HPDE6-E6E7 (cell line): Measurements from ENCODE around the gene VPS41.
A peak's percentile ranks its signal among the peaks of the same experiment; 100 is the strongest.

Experiments used
- DNase-seq: peaks from one replicate; pipeline ENCODE4 v3.0.0; 2011; ENCODE audit warnings: missing footprints; ENCODE audit errors: extremely low spot score

The VPS41 gene

GRCh38 chr7:38727184-38727940, 181.6 kb downstream of the VPS41 start:
- DNase-seq: no peak

GRCh38 chr7:38723327-38723726, 185.7 kb downstream of the VPS41 start:
- no peak for DNase-seq

GRCh38 chr7:38716397-38716796, 192.6 kb downstream of the VPS41 start:
- no peak for DNase-seq

- DNase-seq: no peak
Observed at GRCh38 chr7:38709123-38709522, 199.9 kb downstream of the VPS41 start.

- DNase-seq: no peak
Observed at GRCh38 chr7:38704751-38705150, 204.2 kb downstream of the VPS41 start.

GRCh38 chr7:38704041-38704547, 204.9 kb downstream of the VPS41 start:
- DNase-seq: no peak

GRCh38 chr7:38703093-38703492, 205.9 kb downstream of the VPS41 start:
- DNase-seq: no peak

- peak; percentile 6 for DNase-seq
Observed at GRCh38 chr7:38702002-38702535, 206.9 kb downstream of the VPS41 start.

- no peak for DNase-seq
Observed at GRCh38 chr7:38700116-38700515, 208.9 kb downstream of the VPS41 start.

- DNase-seq: no peak
Observed at GRCh38 chr7:38699471-38699870, 209.5 kb downstream of the VPS41 start.

GRCh38 chr7:38694326-38694725, 214.7 kb downstream of the VPS41 start:
- DNase-seq: no peak

GRCh38 chr7:38686888-38687287, 222.1 kb downstream of the VPS41 start:
- no peak for DNase-seq

- no peak for DNase-seq
Observed at GRCh38 chr7:38685851-38686250, 223.1 kb downstream of the VPS41 start.

- no peak for DNase-seq
Observed at GRCh38 chr7:38682606-38683005, 226.4 kb downstream of the VPS41 start.

GRCh38 chr7:38681882-38682281, 227.1 kb downstream of the VPS41 start:
- no peak for DNase-seq

- no peak for DNase-seq
Observed at GRCh38 chr7:38679419-38679818, 229.6 kb downstream of the VPS41 start.

GRCh38 chr7:38678698-38679054, 230.3 kb downstream of the VPS41 start:
- DNase-seq: no peak

- no peak for DNase-seq
Observed at GRCh38 chr7:38677981-38678697, 230.9 kb downstream of the VPS41 start.

- no peak for DNase-seq
Observed at GRCh38 chr7:38675494-38676106, 233.4 kb downstream of the VPS41 start.

- no peak for DNase-seq
Observed at GRCh38 chr7:38674513-38674912, 234.5 kb downstream of the VPS41 start.

GRCh38 chr7:38673795-38674194, 235.2 kb downstream of the VPS41 start:
- no peak for DNase-seq
